HepG2 (cell line): ENCODE measurements around the gene KCNK7. TPM values are rescaled to one million over a fixed set of nuclear protein-coding genes. Genes with fewer than 3 reads are reported as not detected.
A peak's percentile ranks its signal among the peaks of the same experiment; 100 is the strongest.

Source experiments
- AKAP8 ChIP-seq: sonication (generic); formaldehyde crosslinking; IDR thresholded peaks from 2 replicates; pipeline ENCODE4 v1.5.1; 2020; ENCODE audit warnings: mild to moderate bottlenecking, missing genetic modification reagents
- ATF5 ChIP-seq: sonication (generic); formaldehyde crosslinking; IDR thresholded peaks from 2 replicates; pipeline ENCODE4 v1.4.0; 2020; ENCODE audit warnings: mild to moderate bottlenecking, low read depth, missing genetic modification reagents
- CEBPB ChIP-seq: IDR thresholded peaks from 2 replicates; pipeline ENCODE4 v1.6.1; 2011; ENCODE audit warnings: low read depth, low read length, improper control_type of control experiment, borderline replicate concordance
- CEBPZ ChIP-seq: IDR thresholded peaks from 2 replicates; pipeline ENCODE4 v1.6.1; 2012; ENCODE audit warnings: low read length, improper control_type of control experiment
- HBP1 ChIP-seq: IDR thresholded peaks from 2 replicates; pipeline ENCODE4 v1.6.1; 2016; ENCODE audit warnings: low read depth, control low read depth
- MATR3 ChIP-seq: sonication (generic); formaldehyde crosslinking; IDR thresholded peaks from 2 replicates; pipeline ENCODE4 v1.4.0; 2020; ENCODE audit warnings: missing genetic modification reagents
- NR2C2 ChIP-seq: sonication (generic); formaldehyde crosslinking; IDR thresholded peaks from 2 replicates; pipeline ENCODE4 v1.4.0; 2020; ENCODE audit warnings: missing genetic modification reagents, mild to moderate bottlenecking, moderate library complexity, borderline replicate concordance
- NR2F2 ChIP-seq: IDR thresholded peaks from 2 replicates; pipeline ENCODE4 v1.6.1; 2012; ENCODE audit warnings: low read depth, inconsistent platforms, borderline replicate concordance
- PRDM10 ChIP-seq: sonication (generic); formaldehyde crosslinking; IDR thresholded peaks from 2 replicates; pipeline ENCODE4 v1.4.0; 2020; ENCODE audit warnings: low read depth, missing genetic modification reagents
- RELA ChIP-seq: sonication (generic); formaldehyde crosslinking; IDR thresholded peaks from 2 replicates; pipeline ENCODE4 v1.4.0; 2020; ENCODE audit warnings: missing genetic modification reagents
- TEAD3 ChIP-seq: optimal IDR thresholded peaks from 2 replicates; pipeline ENCODE3; 2016; ENCODE audit warnings: borderline replicate concordance
- ZBTB7A ChIP-seq: sonication (generic); formaldehyde crosslinking; IDR thresholded peaks from 2 replicates; pipeline ENCODE4 v1.8.0; 2022; ENCODE audit warnings: mild to moderate bottlenecking, missing genetic modification reagents
- ZBTB7B ChIP-seq: sonication (generic); formaldehyde crosslinking; IDR thresholded peaks from 2 replicates; pipeline ENCODE4 v1.4.0; 2020; ENCODE audit warnings: missing genetic modification reagents
- ZKSCAN1 ChIP-seq: fragments of 150-350 bp; IDR thresholded peaks from 2 replicates; pipeline ENCODE4 v1.6.1; 2014; ENCODE audit warnings: low read length
- ZNF30 ChIP-seq: sonication (generic); formaldehyde crosslinking; IDR thresholded peaks from 2 replicates; pipeline ENCODE4 v1.5.0; 2020; ENCODE audit warnings: mild to moderate bottlenecking, missing genetic modification reagents
- ZNF383 ChIP-seq: sonication (generic); formaldehyde crosslinking; IDR thresholded peaks from 2 replicates; pipeline ENCODE4 v1.4.0; 2020; ENCODE audit warnings: missing genetic modification reagents, mild to moderate bottlenecking, borderline replicate concordance
- ZNF484 ChIP-seq: sonication (generic); formaldehyde crosslinking; IDR thresholded peaks from 2 replicates; pipeline ENCODE4 v1.5.1; 2020; ENCODE audit warnings: mild to moderate bottlenecking, low read depth, missing genetic modification reagents, borderline replicate concordance
- ZNF564 ChIP-seq: sonication (generic); formaldehyde crosslinking; IDR thresholded peaks from 2 replicates; pipeline ENCODE4 v1.8.1; 2023; ENCODE audit warnings: mild to moderate bottlenecking, missing genetic modification reagents
- ZNF569 ChIP-seq: sonication (generic); formaldehyde crosslinking; IDR thresholded peaks from 2 replicates; pipeline ENCODE4 v1.5.0; 2020; ENCODE audit warnings: mild to moderate bottlenecking, missing genetic modification reagents, moderate library complexity, borderline replicate concordance
- ZNF713 ChIP-seq: sonication (generic); formaldehyde crosslinking; IDR thresholded peaks from 2 replicates; pipeline ENCODE4 v1.4.0; 2020; ENCODE audit warnings: mild to moderate bottlenecking, missing genetic modification reagents
- ZNF777 ChIP-seq: sonication (generic); formaldehyde crosslinking; IDR thresholded peaks from 2 replicates; pipeline ENCODE4 v1.4.0; 2020; ENCODE audit warnings: missing genetic modification reagents
- polyA plus RNA-seq, 8 experiments: library from polyadenylated mRNA; depleted of rRNA in 3 of 8; stranded (reverse) in 7 of 8; unstranded in 1 of 8; fragments of >200 nt; fragmentation: Illumina TruSeq in 4 of 8; extraction: Trizol in 4 of 8; gene quantifications; 2 replicates each; pipeline versions ENCODE4 v1.2.1 to v1.2.3, GENCODE V29; 2011 to 2016; ENCODE audit warnings: low read depth in 4 of 8, missing spikeins in 1 of 8, mixed read lengths in 1 of 8; ENCODE audit not compliant: insufficient read depth in 1 of 8
- total RNA-seq, 5 experiments: library from RNA; depleted of rRNA; stranded (reverse); fragments of >200 nt; fragmentation: Illumina TruSeq; extraction: Trizol; gene quantifications; 2 replicates each; pipeline ENCODE4 v1.2.3, GENCODE V29; 2016; ENCODE audit warnings: low read depth in 1 of 5

KCNK7 gene
- total and polyA plus RNA-seq, 2 of the 13 experiments (the other 11 are each of a cell fraction or from before 2014, with no cell fraction given) = 0.11 TPM; not detected in 1

GRCh38 chr11:65558002-65558929, 37.3 kb downstream of the KCNK7 start, which contains the start of gene LTBP3 (continued):
- no peak for TF ChIP-seq PRDM10
- TF ChIP-seq ZNF383 (CRISPR knock-in tag) = no peak
- no peak for TF ChIP-seq CEBPZ
- no peak for TF ChIP-seq ZNF713
- TF ChIP-seq ZNF564 (CRISPR knock-in tag) = no peak
- no peak for TF ChIP-seq ATF5
- TF ChIP-seq ZBTB7A (CRISPR knock-in tag) = no peak; the same call in 1 of the 2 replicates
- no peak for TF ChIP-seq ZNF30 (CRISPR knock-in tag)
- no peak for TF ChIP-seq ZNF484 (CRISPR knock-in tag)
- no peak for TF ChIP-seq CEBPB
- TF ChIP-seq ZNF569 (CRISPR knock-in tag) = no peak
- peak; percentile 64 for TF ChIP-seq ZNF777
- TF ChIP-seq TEAD3 = peak; percentile 72
- TF ChIP-seq NR2C2 (CRISPR knock-in tag) = 0 out of 2 replicates have a peak, but pooled peaks have one; percentile 27
- TF ChIP-seq RELA (CRISPR knock-in tag) = no peak
- no peak for TF ChIP-seq MATR3
- no peak for TF ChIP-seq AKAP8
- no peak for TF ChIP-seq ZKSCAN1
- peak; percentile 53; the same call in 1 of the 2 replicates for TF ChIP-seq ZBTB7B
- TF ChIP-seq HBP1 (CRISPR knock-in tag) = no peak
- no peak for TF ChIP-seq NR2F2
